Mammary epithelial cell (primary cell): Measurements from ENCODE around the gene SPECC1.

Source experiments
- CTCF ChIP-seq, 2 donors: IDR thresholded peaks in 1 of 2; conservative IDR thresholded peaks in 1 of 2; 2 replicates each; pipeline ENCODE4 v1.5.1; 2011 to 2012; ENCODE audit warnings: inconsistent platforms in 2 of 2, low read length in 2 of 2, mild to moderate bottlenecking in 2 of 2, control low read depth in 1 of 2, low read depth in 1 of 2; ENCODE audit not compliant: insufficient read depth in 1 of 2; ENCODE audit errors: extremely low read depth in 1 of 2
- EZH2 ChIP-seq: IDR thresholded peaks from 2 replicates; pipeline ENCODE4 v1.6.1; 2012; ENCODE audit warnings: low read length, inconsistent platforms, borderline replicate concordance

- TF ChIP-seq CTCF (conservative IDR thresholded peaks at IDR 0.05 in 1 of 2, IDR thresholded peaks at IDR 0.05 in 1 of 2; ENCODE audit: extremely low read depth in 1 of 2, insufficient read depth in 1 of 2, low read depth in 1 of 2, low read length in 2 of 2) (no peak), EZH2 (no peak)
Measured at GRCh38 chr17:20214794-20215193, 205.6 kb downstream of the SPECC1 start.
